Measurements from ENCODE around the gene FGF14. TPM values are rescaled to one million over a fixed set of nuclear protein-coding genes. Genes with fewer than 3 reads are reported as not detected.

The FGF14 gene
- total RNA-seq, 2 experiments from 2014 or later, result not detected

DNA sequence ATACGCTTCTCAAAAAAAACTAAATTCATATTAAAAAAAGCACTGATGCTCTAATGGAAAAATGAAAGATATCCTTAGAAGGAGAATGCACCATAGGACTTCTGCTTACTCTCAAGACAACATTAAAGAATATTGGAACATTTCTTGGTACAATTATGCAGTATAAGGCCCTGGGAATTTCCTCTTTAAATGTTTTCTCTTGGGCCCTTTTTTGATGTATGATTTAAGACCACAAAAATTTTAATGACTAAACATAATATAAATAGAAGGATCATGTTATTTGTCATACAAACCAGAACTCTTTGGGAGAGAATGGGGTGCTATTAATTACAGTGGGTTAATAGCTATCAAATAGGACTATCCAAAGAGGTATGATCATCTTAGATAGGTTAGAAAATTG, 403.7 kb downstream of the FGF14 start:
- Histone ChIP-seq H3K9me3 (ENCODE audit: low read length) (no peaks in the 10 kb centered on the region), H3K27ac (ENCODE audit: low read depth, low read length, poor library complexity, severe bottlenecking) (no peak overlapping the region), H3K79me2 (ENCODE audit: insufficient read depth, low read depth, low read length) (no peaks in the 10 kb centered on the region), H3K36me3 (ENCODE audit: insufficient read depth, low read length) (no peaks in the 10 kb centered on the region), H3K9me2 (ENCODE audit: insufficient read depth, low read length) (no peaks in the 10 kb centered on the region), H2AFZ (ENCODE audit: low read length) (no peak overlapping the region), H3K4me1 (ENCODE audit: insufficient read depth, low read length, poor library complexity, severe bottlenecking) (no peaks in the 10 kb centered on the region), H3K4me3 (ENCODE audit: low read depth, low read length, poor library complexity, severe bottlenecking) (no peak overlapping the region), H3K4me2 (ENCODE audit: low read length) (no peak overlapping the region), H4K20me1 (ENCODE audit: insufficient read depth, low read length) (no peaks in the 10 kb centered on the region)
- CTCF ChIA-PET (ENCODE audit: unreplicated experiment), result no interaction called here
- intact Hi-C loops (cut with micrococcal nuclease; ENCODE audit: unreplicated experiment), result no loop called here
- no peak for TF ChIP-seq EZH2phosphoT487 (IDR thresholded peaks at IDR 0.05; ENCODE audit: borderline replicate concordance, low read depth, low read length)
- TF ChIP-seq, protein P1, sequence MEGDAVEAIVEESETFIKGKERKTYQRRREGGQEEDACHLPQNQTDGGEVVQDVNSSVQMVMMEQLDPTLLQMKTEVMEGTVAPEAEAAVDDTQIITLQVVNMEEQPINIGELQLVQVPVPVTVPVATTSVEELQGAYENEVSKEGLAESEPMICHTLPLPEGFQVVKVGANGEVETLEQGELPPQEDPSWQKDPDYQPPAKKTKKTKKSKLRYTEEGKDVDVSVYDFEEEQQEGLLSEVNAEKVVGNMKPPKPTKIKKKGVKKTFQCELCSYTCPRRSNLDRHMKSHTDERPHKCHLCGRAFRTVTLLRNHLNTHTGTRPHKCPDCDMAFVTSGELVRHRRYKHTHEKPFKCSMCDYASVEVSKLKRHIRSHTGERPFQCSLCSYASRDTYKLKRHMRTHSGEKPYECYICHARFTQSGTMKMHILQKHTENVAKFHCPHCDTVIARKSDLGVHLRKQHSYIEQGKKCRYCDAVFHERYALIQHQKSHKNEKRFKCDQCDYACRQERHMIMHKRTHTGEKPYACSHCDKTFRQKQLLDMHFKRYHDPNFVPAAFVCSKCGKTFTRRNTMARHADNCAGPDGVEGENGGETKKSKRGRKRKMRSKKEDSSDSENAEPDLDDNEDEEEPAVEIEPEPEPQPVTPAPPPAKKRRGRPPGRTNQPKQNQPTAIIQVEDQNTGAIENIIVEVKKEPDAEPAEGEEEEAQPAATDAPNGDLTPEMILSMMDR (conservative IDR thresholded peaks at IDR 0.05; ENCODE audit: low read length), result no peak
- no peak for DNase-seq (ENCODE audit: low spot score)
- POLR2A ChIA-PET, result no interaction called here
- no TSS peak for BruUV-seq (replicated peaks)

DNA sequence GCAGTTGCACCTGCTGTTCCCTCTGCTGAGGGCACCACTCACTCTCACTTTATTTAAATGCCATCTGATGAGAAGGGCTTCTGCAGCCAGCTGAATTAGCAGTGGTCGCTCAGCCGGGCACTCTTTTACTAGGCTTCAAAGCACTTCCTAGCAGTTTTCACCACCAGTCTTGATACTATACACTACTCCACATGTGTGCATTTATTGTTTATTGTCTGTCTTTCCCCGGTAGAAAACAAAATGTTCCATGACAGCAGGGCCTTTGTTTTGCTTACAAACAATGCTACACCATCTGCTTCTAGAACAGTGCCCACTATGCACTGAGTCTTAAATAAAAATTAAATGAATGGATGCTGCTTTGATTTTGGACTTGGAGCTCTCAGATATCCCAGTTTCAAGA, 404.9 kb downstream of the FGF14 start:
- ChIA-PET CTCF (ENCODE audit: unreplicated experiment) (no interaction called here), POLR2A (no interaction called here)
- Histone ChIP-seq H3K4me3 (ENCODE audit: low read depth, low read length, poor library complexity, severe bottlenecking) (no peak overlapping the region), H3K9me3 (ENCODE audit: low read length) (no peaks in the 10 kb centered on the region), H2AFZ (ENCODE audit: low read length) (no peak overlapping the region), H4K20me1 (ENCODE audit: insufficient read depth, low read length) (no peaks in the 10 kb centered on the region), H3K4me1 (ENCODE audit: insufficient read depth, low read length, poor library complexity, severe bottlenecking) (no peaks in the 10 kb centered on the region), H3K79me2 (ENCODE audit: insufficient read depth, low read depth, low read length) (no peaks in the 10 kb centered on the region), H3K4me2 (ENCODE audit: low read length) (no peak overlapping the region), H3K9me2 (ENCODE audit: insufficient read depth, low read length) (no peaks in the 10 kb centered on the region), H3K27ac (ENCODE audit: low read depth, low read length, poor library complexity, severe bottlenecking) (no peak overlapping the region), H3K36me3 (ENCODE audit: insufficient read depth, low read length) (no peaks in the 10 kb centered on the region)
- no peak for TF ChIP-seq EZH2phosphoT487 (IDR thresholded peaks at IDR 0.05; ENCODE audit: borderline replicate concordance, low read depth, low read length)
- TF ChIP-seq, protein P1 (conservative IDR thresholded peaks at IDR 0.05; ENCODE audit: low read length), result no peak
- BruUV-seq (replicated peaks), result no TSS peak
- intact Hi-C loops (cut with micrococcal nuclease; ENCODE audit: unreplicated experiment), result no loop called here
- no peak for DNase-seq (ENCODE audit: low spot score)

DNA sequence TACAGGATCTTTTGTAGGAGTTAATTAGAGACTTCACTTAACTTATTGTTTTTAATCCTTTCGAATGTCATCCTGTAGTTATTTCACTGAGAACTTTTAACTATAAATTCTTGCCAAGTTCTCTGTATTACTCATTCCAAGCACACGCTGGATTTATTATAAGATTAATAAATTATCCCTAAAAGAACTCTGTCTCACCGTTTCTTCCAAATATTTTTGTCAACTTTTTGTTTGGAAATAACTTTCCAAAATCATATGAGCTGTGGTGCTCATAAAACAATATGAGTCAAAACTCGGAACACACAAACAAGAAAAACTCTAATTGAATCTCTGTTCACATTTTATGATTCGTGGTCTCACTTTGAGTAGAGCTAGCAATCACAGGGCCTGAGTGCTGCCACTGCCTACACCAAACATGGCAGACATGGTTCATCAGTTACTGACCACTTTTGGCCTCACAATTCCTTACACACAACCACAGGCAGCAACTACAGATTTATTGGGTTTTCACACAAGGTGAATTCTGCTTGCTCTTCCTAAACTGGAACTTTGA, 412.0 kb downstream of the FGF14 start:
- H3K36me3 ChIP-seq (ENCODE audit: insufficient read depth, low read length), result no peaks in the 10 kb centered on the region
- no peak overlapping the region for H3K4me3 ChIP-seq (ENCODE audit: low read depth, low read length, poor library complexity, severe bottlenecking)
- DNase-seq (ENCODE audit: low spot score), result no peak
- no TSS peak for BruUV-seq (replicated peaks)
- TF ChIP-seq, protein P1 (conservative IDR thresholded peaks at IDR 0.05; ENCODE audit: low read length), result no peak
- no peaks in the 10 kb centered on the region for H3K4me1 ChIP-seq (ENCODE audit: insufficient read depth, low read length, poor library complexity, severe bottlenecking)
- no peaks in the 10 kb centered on the region for H4K20me1 ChIP-seq (ENCODE audit: insufficient read depth, low read length)
- H3K9me2 ChIP-seq (ENCODE audit: insufficient read depth, low read length), result no peaks in the 10 kb centered on the region
- H3K79me2 ChIP-seq (ENCODE audit: insufficient read depth, low read depth, low read length), result no peaks in the 10 kb centered on the region
- no peaks in the 10 kb centered on the region for H3K9me3 ChIP-seq (ENCODE audit: low read length)
- CTCF ChIA-PET (ENCODE audit: unreplicated experiment), result no interaction called here
- no peak overlapping the region for H2AFZ ChIP-seq (ENCODE audit: low read length)
- intact Hi-C loops (cut with micrococcal nuclease; ENCODE audit: unreplicated experiment), result no loop called here
- POLR2A ChIA-PET, result no interaction called here
- H3K4me2 ChIP-seq (ENCODE audit: low read length), result no peak overlapping the region
- H3K27ac ChIP-seq (ENCODE audit: low read depth, low read length, poor library complexity, severe bottlenecking), result no peak overlapping the region
